C4-2B (cell line): ENCODE results near the gene AHRR.
"Not testable (repeated sequence)": the region's sequence is repeated elsewhere in the genome, so short reads cannot be mapped to it uniquely, and the experiment has no call there.

Experiments
- ZFX ChIP-seq: fragments of 450-650 bp; IDR thresholded peaks from 2 replicates; pipeline ENCODE4 v1.6.1; 2017
- TF ChIP-seq, protein P1 (sequence below): fragments of 450-650 bp; conservative IDR thresholded peaks from 2 replicates; pipeline ENCODE4 v1.5.1; 2017; ENCODE audit warnings: mild to moderate bottlenecking

GRCh38 chr5:299921-300320, 21.6 kb upstream of the AHRR start:
- TF ChIP-seq, protein P1, sequence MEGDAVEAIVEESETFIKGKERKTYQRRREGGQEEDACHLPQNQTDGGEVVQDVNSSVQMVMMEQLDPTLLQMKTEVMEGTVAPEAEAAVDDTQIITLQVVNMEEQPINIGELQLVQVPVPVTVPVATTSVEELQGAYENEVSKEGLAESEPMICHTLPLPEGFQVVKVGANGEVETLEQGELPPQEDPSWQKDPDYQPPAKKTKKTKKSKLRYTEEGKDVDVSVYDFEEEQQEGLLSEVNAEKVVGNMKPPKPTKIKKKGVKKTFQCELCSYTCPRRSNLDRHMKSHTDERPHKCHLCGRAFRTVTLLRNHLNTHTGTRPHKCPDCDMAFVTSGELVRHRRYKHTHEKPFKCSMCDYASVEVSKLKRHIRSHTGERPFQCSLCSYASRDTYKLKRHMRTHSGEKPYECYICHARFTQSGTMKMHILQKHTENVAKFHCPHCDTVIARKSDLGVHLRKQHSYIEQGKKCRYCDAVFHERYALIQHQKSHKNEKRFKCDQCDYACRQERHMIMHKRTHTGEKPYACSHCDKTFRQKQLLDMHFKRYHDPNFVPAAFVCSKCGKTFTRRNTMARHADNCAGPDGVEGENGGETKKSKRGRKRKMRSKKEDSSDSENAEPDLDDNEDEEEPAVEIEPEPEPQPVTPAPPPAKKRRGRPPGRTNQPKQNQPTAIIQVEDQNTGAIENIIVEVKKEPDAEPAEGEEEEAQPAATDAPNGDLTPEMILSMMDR, result not testable (repeated sequence)
- not testable (repeated sequence) for TF ChIP-seq ZFX
